ENCODE data around the gene CD300A.

Gene CD300A

GRCh38 chr17:74460241-74460640 is 6.2 kb upstream of the CD300A start:
- H3K4me1 Mint-ChIP-seq: peaks cover 21% of the 10 kb centered on the region
- no peaks in the 10 kb centered on the region for H3K9me3 Mint-ChIP-seq
- no peak for TF ChIP-seq CTCF (IDR thresholded peaks at IDR 0.05; ENCODE audit: unreplicated experiment in 3 of 3)
- no peak overlapping the region for H3K27ac Mint-ChIP-seq
- no peaks in the 10 kb centered on the region for H3K36me3 Mint-ChIP-seq (ENCODE audit: low read depth)
- no peak overlapping the region for H3K4me3 Mint-ChIP-seq
- H3K27me3 Mint-ChIP-seq (ENCODE audit: low read depth): peaks cover 24% of the 10 kb centered on the region

- Mint-ChIP-seq H3K4me3 (no peak overlapping the region), H3K4me1 (peaks cover 14% of the 10 kb centered on the region), H3K27me3 (ENCODE audit: low read depth) (peaks cover 24% of the 10 kb centered on the region), H3K27ac (no peak overlapping the region), H3K36me3 (ENCODE audit: low read depth) (no peaks in the 10 kb centered on the region), H3K9me3 (no peaks in the 10 kb centered on the region)
- TF ChIP-seq CTCF (IDR thresholded peaks at IDR 0.05; ENCODE audit: unreplicated experiment in 3 of 3): no peak
Observed at GRCh38 chr17:74460996-74461395, 5.4 kb upstream of the CD300A start.

GRCh38 chr17:74461611-74462010 is 4.8 kb upstream of the CD300A start:
- Mint-ChIP-seq H3K4me1 (peaks cover 10% of the 10 kb centered on the region), H3K27ac (no peak overlapping the region), H3K4me3 (no peak overlapping the region), H3K27me3 (ENCODE audit: low read depth) (peaks cover 24% of the 10 kb centered on the region), H3K9me3 (no peaks in the 10 kb centered on the region), H3K36me3 (ENCODE audit: low read depth) (no peaks in the 10 kb centered on the region)
- no peak for TF ChIP-seq CTCF (IDR thresholded peaks at IDR 0.05; ENCODE audit: unreplicated experiment in 3 of 3)

- Mint-ChIP-seq H3K27me3 (ENCODE audit: low read depth) (peaks cover 13% of the 10 kb centered on the region), H3K4me1 (no peaks in the 10 kb centered on the region), H3K27ac (no peak overlapping the region), H3K9me3 (no peaks in the 10 kb centered on the region), H3K4me3 (no peak overlapping the region), H3K36me3 (ENCODE audit: low read depth) (no peaks in the 10 kb centered on the region)
- TF ChIP-seq CTCF (IDR thresholded peaks at IDR 0.05; ENCODE audit: unreplicated experiment in 3 of 3): no peak
Observed at GRCh38 chr17:74464730-74465377, 1.6 kb upstream of the CD300A start.

- no peaks in the 10 kb centered on the region for H3K36me3 Mint-ChIP-seq (ENCODE audit: low read depth)
- H3K4me3 Mint-ChIP-seq: no peak overlapping the region
- no peak for TF ChIP-seq CTCF (IDR thresholded peaks at IDR 0.05; ENCODE audit: unreplicated experiment in 3 of 3)
- no peaks in the 10 kb centered on the region for H3K4me1 Mint-ChIP-seq
- H3K9me3 Mint-ChIP-seq: no peaks in the 10 kb centered on the region
- no peak overlapping the region for H3K27ac Mint-ChIP-seq
- peaks cover 13% of the 10 kb centered on the region for H3K27me3 Mint-ChIP-seq (ENCODE audit: low read depth)
Observed at GRCh38 chr17:74465378-74466110, 890 bp upstream of the CD300A start.

- H3K27ac Mint-ChIP-seq: no peak overlapping the region
Observed at GRCh38 chr17:74466828-74467184, 372 bp downstream of the CD300A start.

More at GRCh38 chr17:74466828-74467184, 372 bp downstream of the CD300A start:
- H3K4me3 Mint-ChIP-seq: no peak overlapping the region
- no peak for TF ChIP-seq CTCF (IDR thresholded peaks at IDR 0.05; ENCODE audit: unreplicated experiment in 3 of 3)
- H3K4me1 Mint-ChIP-seq: no peaks in the 10 kb centered on the region
- peaks cover 18% of the 10 kb centered on the region for H3K27me3 Mint-ChIP-seq (ENCODE audit: low read depth)
- no peaks in the 10 kb centered on the region for H3K9me3 Mint-ChIP-seq
- H3K36me3 Mint-ChIP-seq (ENCODE audit: low read depth): no peaks in the 10 kb centered on the region

All from nephron (organoid).